ENCODE results near the gene PLD5.
"Not testable (repeated sequence)": the region's sequence is repeated elsewhere in the genome, so short reads cannot be mapped to it uniquely, and the experiment has no call there.

Gene PLD5

GRCh38 chr1:242212961-242213360, 311.5 kb downstream of the PLD5 start:
- not testable (repeated sequence) for DNase-seq (ENCODE audit: low spot score); FAIRE-seq

- FAIRE-seq (no peak), DNase-seq (ENCODE audit: low spot score) (no peak)
Observed at GRCh38 chr1:242212401-242212800, 312.1 kb downstream of the PLD5 start.

GRCh38 chr1:242211254-242212022, 313.1 kb downstream of the PLD5 start:
- FAIRE-seq: no peak

GRCh38 chr1:242210316-242210715, 314.2 kb downstream of the PLD5 start:
- DNase-seq (ENCODE audit: low spot score); FAIRE-seq: not testable (repeated sequence)

More at GRCh38 chr1:242211254-242212022, 313.1 kb downstream of the PLD5 start:
- DNase-seq (ENCODE audit: low spot score): no peak

GRCh38 chr1:242209063-242209462, 315.4 kb downstream of the PLD5 start:
- DNase-seq (ENCODE audit: low spot score) (no peak), FAIRE-seq (no peak)

GRCh38 chr1:242208021-242208420, 316.5 kb downstream of the PLD5 start:
- no peak for FAIRE-seq
- no peak for DNase-seq (ENCODE audit: low spot score)

- DNase-seq (ENCODE audit: low spot score) (no peak), FAIRE-seq (no peak)
Observed at GRCh38 chr1:242206994-242207393, 317.5 kb downstream of the PLD5 start.

- FAIRE-seq (no peak), DNase-seq (ENCODE audit: low spot score) (no peak)
Observed at GRCh38 chr1:242205622-242206489, 318.6 kb downstream of the PLD5 start.

GRCh38 chr1:242203262-242203661, 321.2 kb downstream of the PLD5 start:
- DNase-seq (ENCODE audit: low spot score) (no peak), FAIRE-seq (no peak)

- FAIRE-seq (no peak), DNase-seq (ENCODE audit: low spot score) (no peak)
Observed at GRCh38 chr1:242201090-242201489, 323.4 kb downstream of the PLD5 start.

GRCh38 chr1:242199776-242200458, 324.6 kb downstream of the PLD5 start:
- no peak for FAIRE-seq

GRCh38 chr1:242197907-242198820, 326.3 kb downstream of the PLD5 start:
- DNase-seq (ENCODE audit: low spot score) (no peak), FAIRE-seq (no peak)

More at GRCh38 chr1:242199776-242200458, 324.6 kb downstream of the PLD5 start:
- no peak for DNase-seq (ENCODE audit: low spot score)

- FAIRE-seq: no peak
- no peak for DNase-seq (ENCODE audit: low spot score)
Observed at GRCh38 chr1:242196914-242197313, 327.6 kb downstream of the PLD5 start.

GRCh38 chr1:242196101-242196500, 328.4 kb downstream of the PLD5 start:
- DNase-seq (ENCODE audit: low spot score): no peak
- no peak for FAIRE-seq

GRCh38 chr1:242189591-242189990, 334.9 kb downstream of the PLD5 start:
- no peak for FAIRE-seq
- DNase-seq (ENCODE audit: low spot score): no peak

GRCh38 chr1:242187816-242188215, 336.7 kb downstream of the PLD5 start:
- no peak for FAIRE-seq

GRCh38 chr1:242187171-242187570, 337.3 kb downstream of the PLD5 start:
- FAIRE-seq: no peak
- no peak for DNase-seq (ENCODE audit: low spot score)

More at GRCh38 chr1:242187816-242188215, 336.7 kb downstream of the PLD5 start:
- DNase-seq (ENCODE audit: low spot score): no peak

GRCh38 chr1:242185731-242186130, 338.8 kb downstream of the PLD5 start:
- DNase-seq (ENCODE audit: low spot score) (no peak), FAIRE-seq (no peak)

GRCh38 chr1:242184955-242185354, 339.5 kb downstream of the PLD5 start:
- FAIRE-seq: no peak
- no peak for DNase-seq (ENCODE audit: low spot score)

- not testable (repeated sequence) for DNase-seq (ENCODE audit: low spot score); FAIRE-seq
Observed at GRCh38 chr1:242179767-242180166, 344.7 kb downstream of the PLD5 start.

Measured in RCC 7860 (cell line).